ENCODE measurements around the gene APBA2.

The APBA2 gene

DNA sequence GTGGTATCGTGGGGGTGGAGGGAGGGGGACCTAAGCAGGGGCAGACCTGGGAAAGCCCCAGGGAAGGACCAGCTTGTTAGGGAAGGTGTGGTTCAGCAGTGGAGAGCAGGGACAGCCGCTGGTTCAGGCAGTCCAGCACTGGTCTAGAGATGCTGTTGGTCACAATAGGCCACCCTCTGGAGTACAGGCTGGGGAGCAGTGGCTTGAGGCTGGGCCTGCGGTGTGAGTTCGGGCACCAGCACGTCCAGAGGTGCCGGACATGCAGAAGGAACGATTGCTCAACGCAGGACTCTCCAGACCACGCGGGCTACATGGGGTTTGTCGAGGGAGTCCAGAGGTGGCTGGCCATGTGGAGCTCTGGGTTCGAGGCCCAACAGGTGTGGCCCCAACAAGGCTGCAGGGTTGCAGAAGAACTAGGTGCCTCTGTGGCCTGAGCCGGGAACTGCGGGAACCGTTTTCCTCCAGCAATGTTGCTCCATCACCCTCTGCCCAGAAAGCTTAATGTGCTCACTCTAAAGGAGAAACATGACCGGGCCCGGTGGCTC lies 143.9 kb downstream of the APBA2 start:
- Mint-ChIP-seq H3K4me1 (no peaks in the 10 kb centered on the region), H3K27ac (no peak overlapping the region), H3K4me3 (no peak overlapping the region), H3K9me3 (peaks cover 5% of the 10 kb centered on the region), H3K36me3 (ENCODE audit: low read depth) (peaks cover 18% of the 10 kb centered on the region), H3K27me3 (ENCODE audit: low read depth) (no peaks in the 10 kb centered on the region)
- TF ChIP-seq, protein P1, sequence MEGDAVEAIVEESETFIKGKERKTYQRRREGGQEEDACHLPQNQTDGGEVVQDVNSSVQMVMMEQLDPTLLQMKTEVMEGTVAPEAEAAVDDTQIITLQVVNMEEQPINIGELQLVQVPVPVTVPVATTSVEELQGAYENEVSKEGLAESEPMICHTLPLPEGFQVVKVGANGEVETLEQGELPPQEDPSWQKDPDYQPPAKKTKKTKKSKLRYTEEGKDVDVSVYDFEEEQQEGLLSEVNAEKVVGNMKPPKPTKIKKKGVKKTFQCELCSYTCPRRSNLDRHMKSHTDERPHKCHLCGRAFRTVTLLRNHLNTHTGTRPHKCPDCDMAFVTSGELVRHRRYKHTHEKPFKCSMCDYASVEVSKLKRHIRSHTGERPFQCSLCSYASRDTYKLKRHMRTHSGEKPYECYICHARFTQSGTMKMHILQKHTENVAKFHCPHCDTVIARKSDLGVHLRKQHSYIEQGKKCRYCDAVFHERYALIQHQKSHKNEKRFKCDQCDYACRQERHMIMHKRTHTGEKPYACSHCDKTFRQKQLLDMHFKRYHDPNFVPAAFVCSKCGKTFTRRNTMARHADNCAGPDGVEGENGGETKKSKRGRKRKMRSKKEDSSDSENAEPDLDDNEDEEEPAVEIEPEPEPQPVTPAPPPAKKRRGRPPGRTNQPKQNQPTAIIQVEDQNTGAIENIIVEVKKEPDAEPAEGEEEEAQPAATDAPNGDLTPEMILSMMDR (IDR thresholded peaks at IDR 0.05; ENCODE audit: unreplicated experiment in 3 of 3) = no peak

DNA sequence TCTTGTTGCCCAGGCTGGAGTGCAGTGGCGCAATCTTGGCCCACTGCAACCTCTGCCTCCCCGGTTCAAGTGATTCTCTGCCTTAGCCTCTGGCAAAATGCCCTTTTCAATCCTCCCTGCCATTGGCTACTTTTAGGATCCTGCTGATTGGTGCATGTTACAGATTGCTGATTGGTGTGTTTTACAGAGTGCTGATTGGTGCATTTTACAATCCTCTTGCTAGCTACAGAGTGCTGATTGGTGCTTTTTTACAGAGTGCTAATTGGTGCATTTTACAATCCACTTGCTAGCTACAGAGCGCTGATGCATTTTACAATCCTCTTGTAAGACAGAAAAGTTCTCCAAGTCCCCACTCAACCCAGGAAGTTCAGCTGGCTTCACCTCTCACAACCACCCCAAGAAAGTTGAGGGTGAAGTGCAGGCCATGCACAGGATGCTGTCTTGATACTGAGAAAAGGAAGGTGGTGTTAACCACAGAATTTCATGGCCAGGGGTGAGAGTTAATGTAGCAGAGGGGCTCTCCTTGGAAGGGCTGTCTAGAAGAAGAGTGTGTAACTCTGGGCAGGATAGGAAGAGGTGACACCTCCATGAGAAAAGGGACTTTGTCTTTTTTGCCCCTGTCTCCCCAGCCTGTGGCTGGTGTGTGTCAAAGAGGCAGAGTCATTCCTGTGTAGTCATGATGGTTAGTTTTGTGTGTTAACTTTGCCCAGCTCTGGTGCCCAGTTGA lies 145.9 kb downstream of the APBA2 start:
- Mint-ChIP-seq H3K4me1 (no peaks in the 10 kb centered on the region), H3K36me3 (ENCODE audit: low read depth) (peaks cover 18% of the 10 kb centered on the region), H3K27ac (no peak overlapping the region), H3K9me3 (peaks cover 5% of the 10 kb centered on the region), H3K27me3 (ENCODE audit: low read depth) (no peaks in the 10 kb centered on the region), H3K4me3 (no peak overlapping the region)
- TF ChIP-seq, protein P1 (IDR thresholded peaks at IDR 0.05; ENCODE audit: unreplicated experiment in 3 of 3) = no peak

DNA sequence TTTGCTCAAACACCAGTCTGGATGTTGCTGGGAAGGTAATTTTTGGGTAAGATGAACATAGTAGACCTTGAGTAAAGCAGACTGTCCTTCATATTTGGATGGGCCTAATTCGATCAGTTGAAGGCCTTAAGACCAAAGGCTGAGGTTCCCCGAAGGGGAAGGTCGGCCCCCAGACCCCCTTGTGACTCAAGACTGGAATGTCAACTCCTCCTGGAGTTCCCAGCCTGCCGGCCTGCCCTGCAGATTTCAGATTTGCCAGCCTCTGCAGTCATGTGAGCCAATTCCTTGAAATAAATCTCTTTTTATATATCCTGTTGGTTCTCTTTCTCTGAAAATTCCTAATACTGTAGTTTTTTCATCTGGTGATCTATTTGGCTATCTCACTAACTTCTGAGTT lies 146.5 kb downstream of the APBA2 start:
- Mint-ChIP-seq H3K4me3 (no peak overlapping the region), H3K27me3 (ENCODE audit: low read depth) (peaks cover 1% of the 10 kb centered on the region), H3K36me3 (ENCODE audit: low read depth) (peaks cover 18% of the 10 kb centered on the region), H3K4me1 (no peaks in the 10 kb centered on the region), H3K27ac (no peak overlapping the region), H3K9me3 (peaks cover 5% of the 10 kb centered on the region)
- TF ChIP-seq, protein P1 (IDR thresholded peaks at IDR 0.05; ENCODE audit: unreplicated experiment in 3 of 3) = no peak

DNA sequence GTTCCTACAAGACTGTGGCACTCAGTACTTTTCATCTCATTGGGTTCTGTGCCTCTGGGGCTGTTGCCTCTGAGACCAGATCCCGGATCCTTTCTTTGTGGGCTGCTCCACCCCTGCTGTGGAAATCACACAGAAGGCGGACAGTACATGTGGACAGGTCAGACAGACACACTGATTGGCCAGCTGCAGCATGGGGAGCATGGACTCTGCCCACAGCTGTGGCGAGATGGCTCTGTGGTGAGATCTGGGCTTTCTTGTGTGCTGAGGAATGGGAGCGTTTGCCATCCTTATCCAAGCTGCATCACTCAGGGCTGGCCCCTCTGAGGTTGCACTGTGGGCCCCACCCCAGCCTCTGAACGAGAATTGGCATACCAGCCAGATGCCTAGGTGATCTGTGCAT lies 147.0 kb downstream of the APBA2 start:
- Mint-ChIP-seq H3K4me1 (no peaks in the 10 kb centered on the region), H3K27me3 (ENCODE audit: low read depth) (peaks cover 3% of the 10 kb centered on the region), H3K27ac (no peak overlapping the region), H3K36me3 (ENCODE audit: low read depth) (peaks cover 18% of the 10 kb centered on the region), H3K4me3 (no peak overlapping the region), H3K9me3 (peaks cover 5% of the 10 kb centered on the region)
- TF ChIP-seq, protein P1 (IDR thresholded peaks at IDR 0.05; ENCODE audit: unreplicated experiment in 3 of 3) = no peak

DNA sequence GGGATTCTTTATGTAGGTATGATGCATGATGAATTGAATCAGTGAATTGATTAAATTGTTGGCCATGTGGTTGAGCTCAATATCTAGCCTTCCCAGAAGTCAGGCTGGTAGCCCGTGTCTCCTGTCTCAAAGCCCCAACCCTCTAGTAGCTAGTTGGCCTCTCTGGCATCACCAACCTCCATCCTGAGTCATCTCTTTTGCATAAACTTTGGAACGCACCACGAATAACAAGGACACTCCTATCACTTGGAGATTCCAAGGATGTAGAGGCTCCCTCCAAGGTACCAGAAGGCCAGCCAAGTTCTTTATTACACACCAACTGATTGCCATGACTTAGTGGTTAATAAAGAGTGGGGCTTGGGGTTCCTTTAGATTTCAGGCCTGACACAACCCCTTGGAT lies 148.4 kb downstream of the APBA2 start:
- Mint-ChIP-seq H3K27ac (no peak overlapping the region), H3K9me3 (peaks cover 5% of the 10 kb centered on the region), H3K4me1 (no peaks in the 10 kb centered on the region), H3K4me3 (no peak overlapping the region), H3K36me3 (ENCODE audit: low read depth) (peaks cover 11% of the 10 kb centered on the region), H3K27me3 (ENCODE audit: low read depth) (peaks cover 3% of the 10 kb centered on the region)
- TF ChIP-seq, protein P1 (IDR thresholded peaks at IDR 0.05; ENCODE audit: unreplicated experiment in 3 of 3) = no peak
